ENCODE measurements around the gene MAML2.

Gene MAML2

DNA sequence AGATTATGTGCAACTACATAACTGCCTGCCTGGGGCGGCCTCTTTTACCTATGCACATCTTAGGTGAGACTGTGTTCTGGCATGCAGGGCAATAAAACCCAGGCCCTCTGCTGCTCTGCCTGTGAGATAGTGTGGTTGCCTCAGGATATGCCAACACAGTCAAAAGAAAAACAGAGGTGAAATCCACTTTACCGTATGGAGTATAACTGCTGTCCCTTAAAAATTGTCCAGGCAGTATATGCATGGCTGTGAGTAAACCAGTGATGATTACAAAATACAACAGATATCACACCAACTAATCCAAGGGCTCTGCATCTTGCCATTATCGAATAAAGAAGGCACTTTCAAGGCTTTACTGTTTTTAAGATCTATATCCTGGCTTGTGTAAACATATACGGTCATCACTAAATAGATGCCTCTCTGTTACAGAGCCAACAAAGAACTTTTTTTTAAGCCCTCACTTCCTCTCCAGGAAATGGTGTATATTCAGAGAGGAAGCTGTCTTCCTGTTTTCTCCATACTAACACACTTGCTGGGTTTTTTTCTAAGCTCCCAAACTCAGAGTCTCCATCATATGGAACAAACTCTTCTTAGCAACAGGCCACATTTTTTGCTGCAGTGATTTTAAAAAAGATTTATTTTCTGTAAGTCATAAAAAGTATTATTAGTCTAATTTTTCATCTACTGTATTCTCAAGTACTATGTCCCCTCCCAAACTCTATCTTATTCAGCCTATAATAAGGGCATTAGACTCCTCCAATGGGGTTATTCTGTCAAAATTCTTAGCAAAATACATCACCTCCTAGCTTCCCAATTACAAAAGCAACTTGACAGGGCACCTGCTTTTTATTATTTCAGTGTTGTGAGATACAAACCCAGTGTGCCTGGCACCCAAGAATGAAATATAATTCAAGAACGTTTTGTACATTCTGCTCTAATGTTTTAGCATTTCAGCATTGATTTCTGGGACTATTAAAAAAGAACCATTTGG, 135.2 kb downstream of the MAML2 start:
- peak; percentile 81 for DNase-seq (ENCODE audit: low read depth)
- H3K4me3 ChIP-seq (ENCODE audit: low read length): no peak overlapping the region
- TF ChIP-seq, protein P1, sequence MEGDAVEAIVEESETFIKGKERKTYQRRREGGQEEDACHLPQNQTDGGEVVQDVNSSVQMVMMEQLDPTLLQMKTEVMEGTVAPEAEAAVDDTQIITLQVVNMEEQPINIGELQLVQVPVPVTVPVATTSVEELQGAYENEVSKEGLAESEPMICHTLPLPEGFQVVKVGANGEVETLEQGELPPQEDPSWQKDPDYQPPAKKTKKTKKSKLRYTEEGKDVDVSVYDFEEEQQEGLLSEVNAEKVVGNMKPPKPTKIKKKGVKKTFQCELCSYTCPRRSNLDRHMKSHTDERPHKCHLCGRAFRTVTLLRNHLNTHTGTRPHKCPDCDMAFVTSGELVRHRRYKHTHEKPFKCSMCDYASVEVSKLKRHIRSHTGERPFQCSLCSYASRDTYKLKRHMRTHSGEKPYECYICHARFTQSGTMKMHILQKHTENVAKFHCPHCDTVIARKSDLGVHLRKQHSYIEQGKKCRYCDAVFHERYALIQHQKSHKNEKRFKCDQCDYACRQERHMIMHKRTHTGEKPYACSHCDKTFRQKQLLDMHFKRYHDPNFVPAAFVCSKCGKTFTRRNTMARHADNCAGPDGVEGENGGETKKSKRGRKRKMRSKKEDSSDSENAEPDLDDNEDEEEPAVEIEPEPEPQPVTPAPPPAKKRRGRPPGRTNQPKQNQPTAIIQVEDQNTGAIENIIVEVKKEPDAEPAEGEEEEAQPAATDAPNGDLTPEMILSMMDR (IDR thresholded peaks at IDR 0.05; ENCODE audit: insufficient read depth, low read depth, low read length, missing control alignments): no peak

DNA sequence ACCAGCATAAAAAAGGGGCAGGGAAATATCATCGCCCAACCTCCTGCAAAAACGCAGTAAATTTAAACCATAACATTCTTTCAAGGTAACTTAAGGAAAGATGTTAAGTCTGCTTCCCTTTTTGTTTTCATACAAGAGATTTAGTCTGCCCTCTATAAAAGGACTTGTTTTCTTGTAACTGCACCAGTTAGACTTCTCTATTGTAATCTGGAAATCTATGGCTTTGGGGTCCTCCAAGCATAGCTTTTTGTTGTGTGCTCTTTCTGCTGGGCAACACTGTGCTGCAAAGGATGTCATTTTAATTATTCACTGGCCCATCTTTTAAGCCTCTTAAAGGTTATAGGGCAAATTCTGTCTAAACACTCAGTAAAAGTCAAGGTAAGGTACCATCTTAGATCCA, 136.0 kb downstream of the MAML2 start:
- no peak for DNase-seq (ENCODE audit: low read depth)
- TF ChIP-seq, protein P1 (IDR thresholded peaks at IDR 0.05; ENCODE audit: insufficient read depth, low read depth, low read length, missing control alignments): no peak
- H3K4me3 ChIP-seq (ENCODE audit: low read length): no peak overlapping the region

DNA sequence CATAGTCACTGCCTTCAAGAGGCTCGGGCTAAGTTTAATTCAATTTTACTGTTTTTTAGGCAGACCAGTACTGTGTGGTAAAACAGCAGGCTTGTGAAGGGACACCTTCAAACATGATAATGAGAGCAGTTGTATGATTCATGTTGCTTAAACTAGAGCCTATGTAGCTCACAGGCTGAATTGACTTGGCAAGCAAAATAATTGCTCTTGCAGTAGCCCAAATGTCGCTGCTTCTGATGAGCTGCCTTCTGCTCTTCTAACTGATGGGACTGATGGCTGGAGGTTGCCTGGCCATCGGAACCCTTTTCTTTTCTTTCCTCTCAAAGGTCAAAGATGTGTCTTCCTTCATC, 137.6 kb downstream of the MAML2 start:
- no peak for DNase-seq (ENCODE audit: low read depth)
- H3K4me3 ChIP-seq (ENCODE audit: low read length): no peak overlapping the region
- TF ChIP-seq, protein P1 (IDR thresholded peaks at IDR 0.05; ENCODE audit: insufficient read depth, low read depth, low read length, missing control alignments): no peak

DNA sequence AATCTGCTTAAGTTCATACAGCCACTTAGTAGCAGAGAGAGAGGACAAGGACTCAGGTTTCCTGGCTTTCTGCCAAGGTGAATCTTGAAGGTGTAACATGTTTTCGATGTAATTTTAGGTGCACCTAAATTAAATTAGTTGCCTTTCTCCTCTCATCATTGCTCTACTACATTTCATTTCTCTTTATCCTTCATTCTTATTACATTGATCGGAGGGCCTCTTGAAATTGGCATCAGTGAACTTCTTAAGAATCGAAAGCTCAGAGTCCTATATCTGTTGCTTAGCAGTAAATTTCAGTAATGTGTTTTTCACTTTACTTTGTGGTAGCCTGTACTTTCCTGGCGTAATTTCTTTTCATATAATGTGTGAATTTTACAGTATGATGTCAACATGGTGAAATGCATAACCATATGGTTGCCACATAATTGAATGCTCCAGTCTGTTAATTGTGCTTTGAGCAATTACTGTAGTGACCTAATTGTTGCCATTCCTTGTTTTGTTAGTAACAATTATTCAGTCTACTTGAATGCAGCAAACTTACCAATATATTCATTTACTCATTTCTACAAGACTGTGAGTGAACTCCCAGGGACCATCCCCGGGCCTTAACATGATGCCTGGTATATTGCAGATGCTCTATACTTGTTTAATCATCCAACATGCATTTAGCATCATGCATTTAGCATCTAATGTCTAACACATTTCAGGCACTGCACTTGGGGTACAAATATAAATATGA, 138.1 kb downstream of the MAML2 start:
- no peak for DNase-seq (ENCODE audit: low read depth)
- TF ChIP-seq, protein P1 (IDR thresholded peaks at IDR 0.05; ENCODE audit: insufficient read depth, low read depth, low read length, missing control alignments): no peak

DNA sequence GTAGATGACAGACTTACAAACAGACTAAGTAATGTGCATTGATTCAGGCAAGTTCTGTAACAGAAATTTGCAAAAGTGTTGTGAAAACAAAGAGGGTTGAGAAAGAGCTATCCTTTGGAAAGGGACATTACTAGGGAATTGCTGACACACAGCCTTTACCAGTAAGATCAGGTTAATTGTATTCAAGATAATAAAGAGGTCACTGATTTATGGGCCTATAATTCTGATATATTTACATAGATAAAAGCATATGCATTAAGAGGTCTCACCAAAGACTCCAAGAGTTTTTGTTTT, 138.7 kb downstream of the MAML2 start:
- TF ChIP-seq, protein P1 (IDR thresholded peaks at IDR 0.05; ENCODE audit: insufficient read depth, low read depth, low read length, missing control alignments): no peak
- no peak overlapping the region for H3K4me3 ChIP-seq (ENCODE audit: low read length)
- DNase-seq (ENCODE audit: low read depth): no peak

More for the DNA sequence above, 138.1 kb downstream of the MAML2 start:
- H3K4me3 ChIP-seq (ENCODE audit: low read length): no peak overlapping the region

DNA sequence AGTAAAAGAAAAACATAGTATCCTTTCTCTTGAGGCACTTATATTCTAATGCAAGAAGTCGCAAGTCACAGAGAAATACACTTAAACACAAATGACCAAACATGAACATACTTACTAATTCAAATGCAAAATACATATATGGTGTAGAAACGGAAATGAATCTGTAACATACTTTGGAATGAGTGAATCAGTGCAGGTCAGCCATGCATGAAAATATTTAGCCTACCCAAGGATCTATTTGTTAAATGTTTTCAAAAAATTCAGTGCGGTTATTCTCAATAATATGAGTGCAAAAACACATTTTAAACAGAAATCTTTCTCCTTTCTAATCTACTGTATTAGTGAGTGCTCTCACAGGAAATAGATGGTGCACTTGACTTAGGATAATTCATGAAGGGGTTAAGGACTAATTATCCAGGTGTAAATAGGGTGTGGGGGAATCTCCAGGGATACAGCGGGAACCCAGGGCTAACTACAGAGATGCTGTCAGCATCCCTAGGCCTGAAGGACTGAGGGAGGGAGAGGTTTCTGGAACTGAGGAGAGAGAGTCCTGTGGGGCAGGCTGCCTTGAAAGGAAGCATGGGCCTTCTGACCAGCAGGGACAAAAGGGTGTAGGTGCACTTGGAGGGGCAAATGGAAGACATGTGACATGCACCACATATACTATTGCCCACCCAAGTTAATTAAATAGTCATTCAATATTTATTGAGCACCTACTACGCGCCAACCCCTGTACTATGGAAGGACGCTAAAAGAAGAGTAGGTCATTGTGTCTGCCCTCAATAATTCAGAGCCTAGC, 139.2 kb downstream of the MAML2 start:
- peak; percentile 36 for DNase-seq (ENCODE audit: low read depth)
- no peak overlapping the region for H3K4me3 ChIP-seq (ENCODE audit: low read length)
- TF ChIP-seq, protein P1 (IDR thresholded peaks at IDR 0.05; ENCODE audit: insufficient read depth, low read depth, low read length, missing control alignments): no peak
